SK-N-SH treated with all-trans-retinoic acid at 6 μM for 48 hours (cell line): ENCODE data around the gene CTSK.

ENCODE experiments used
- BACH2 ChIP-seq: fragments of 250-450 bp; sonication (Bioruptor Pico); IDR thresholded peaks from 2 replicates; pipeline ENCODE4 v1.9.0; 2021; ENCODE audit warnings: mild to moderate bottlenecking, borderline replicate concordance
- RARB ChIP-seq: fragments of 250-450 bp; sonication (Bioruptor Pico); IDR thresholded peaks from 2 replicates; pipeline ENCODE4 v1.8.0; 2021; ENCODE audit warnings: mild to moderate bottlenecking, moderate library complexity
- SNAI2 ChIP-seq: fragments of 250-450 bp; sonication (Bioruptor Pico); IDR thresholded peaks from 2 replicates; pipeline ENCODE4 v1.5.0; 2020; ENCODE audit warnings: mild to moderate bottlenecking, moderate library complexity

GRCh38 chr1:150843474-150843873, 35.4 kb upstream of the CTSK start:
- TF ChIP-seq RARB (CRISPR knock-in tag) = no peak
- no peak for TF ChIP-seq SNAI2
- TF ChIP-seq BACH2 (CRISPR knock-in tag) = no peak
